Body of pancreas (tissue), 4 donors: Measurements from ENCODE around the gene DHX15. TPM values are rescaled to one million over a fixed set of nuclear protein-coding genes. Genes with fewer than 3 reads are reported as not detected.

Source experiments
- ATAC-seq: fragments of 150-250 bp; one replicate; pipeline ENCODE4 v1.9.1; 2016
- DNase-seq, 4 donors: peaks; one replicate each; pipeline ENCODE4 v3.0.0-alpha.2; 2019
- H3K27ac ChIP-seq, 4 donors: fragments of 200-600 bp; sonication (generic); 1 replicate in 3 of 4; 2 replicates in 1 of 4; pipeline versions ENCODE4 v1.5.1 to v1.6.1; 2016 to 2019; ENCODE audit warnings: mild to moderate bottlenecking in 1 of 4, mixed read lengths in 1 of 4, moderate library complexity in 1 of 4
- H3K27me3 ChIP-seq, 2 donors: fragments of 200-600 bp; sonication (generic); one replicate each; pipeline ENCODE4 v1.6.0; 2016; ENCODE audit warnings: mild to moderate bottlenecking in 1 of 2
- H3K36me3 ChIP-seq, 2 donors: fragments of 200-600 bp; sonication (generic); replicated peaks in 1 of 2; 2 replicates each; pipeline ENCODE4 v1.5.1; 2016; ENCODE audit warnings: low read depth in 2 of 2; ENCODE audit not compliant: insufficient read depth in 1 of 2
- H3K4me1 ChIP-seq: fragments of 200-600 bp; sonication (generic); one replicate; pipeline ENCODE4 v1.6.0; 2016
- H3K4me3 ChIP-seq, 2 donors: fragments of 200-600 bp; sonication (generic); 1 replicate in 1 of 2; 2 replicates in 1 of 2; pipeline ENCODE4 v1.5.1; 2016 to 2019
- H3K9me3 ChIP-seq, 3 donors: fragments of 200-600 bp; sonication (generic); 1 replicate in 2 of 3; 2 replicates in 1 of 3; pipeline ENCODE4 v1.5.1; 2016
- CTCF ChIP-seq, 7 experiments: fragments of 450-650 bp in 4 of 7; fragments of 200-600 bp in 3 of 7; sonication (generic) in 3 of 7; IDR thresholded peaks; one replicate each; pipeline ENCODE4 v1.5.1; 2016 to 2019; ENCODE audit warnings: antibody characterized with exemption in 7 of 7
- POLR2A ChIP-seq, 3 donors: fragments of 450-650 bp; IDR thresholded peaks; one replicate each; pipeline ENCODE4 v1.6.1; 2016; ENCODE audit warnings: antibody characterized with exemption in 3 of 3, mild to moderate bottlenecking in 2 of 3
- WGBS, 2 donors: methylation state at CpG; one replicate each; pipeline ENCODE4 v1.1.5; 2017; 5-methylcytosine and 5-hydroxymethylcytosine counted together
- intact Hi-C: fragments of 100-400 bp; cut with DNase I; formaldehyde crosslinking; loops from one replicate; pipeline ENCODE4 v1.15.1; 2023
- total RNA-seq, 2 donors: library from RNA; depleted of rRNA; stranded (reverse); fragments of >200 nt; gene quantifications; one replicate each; pipeline ENCODE4 v1.1.0, GENCODE V29; 2016

Gene DHX15
- total RNA-seq, 2 donors from 2014 or later = 83.7 to 104 TPM

- intact Hi-C loops = no loop called here
- Histone ChIP-seq H3K27ac (peak overlapping the region; percentile 25 to 93 (median 86)), H3K9me3 (no peaks in the 10 kb centered on the region), H3K36me3 (no peaks in the 10 kb centered on the region), H3K4me3 (no peak overlapping the region), H3K4me1 (peaks cover 41% of the 10 kb centered on the region), H3K27me3 (no peaks in the 10 kb centered on the region)
- DNase-seq (no peak), ATAC-seq (no peak)
- no peak for TF ChIP-seq CTCF (IDR thresholded peaks at IDR 0.05)
- TF ChIP-seq POLR2A (IDR thresholded peaks at IDR 0.05) = no peak
- WGBS, 2 donors = 91 to 93% methylated on average over 11 to 14 of the region's 22 CpGs
Observed at GRCh38 chr4:24599275-24599674, 14.9 kb upstream of the DHX15 start.

- H3K4me3 ChIP-seq = no peak overlapping the region
- 24 to 25% methylated on average over 8 of the region's 8 CpGs for WGBS, 2 donors
Observed at GRCh38 chr4:24598025-24598424, 13.7 kb upstream of the DHX15 start.

GRCh38 chr4:24595659-24596058 is 11.3 kb upstream of the DHX15 start:
- Histone ChIP-seq H3K4me1 (peaks cover 36% of the 10 kb centered on the region), H3K36me3 (no peaks in the 10 kb centered on the region), H3K27ac (peak overlapping the region in 1 of 4 donors; percentile 85), H3K4me3 (no peak overlapping the region), H3K27me3 (no peaks in the 10 kb centered on the region), H3K9me3 (no peaks in the 10 kb centered on the region)
- DNase-seq = no peak
- 90 to 91% methylated on average over 2 of the region's 2 CpGs for WGBS, 2 donors
- intact Hi-C loops = no loop called here
- ATAC-seq = no peak
- TF ChIP-seq CTCF (IDR thresholded peaks at IDR 0.05) (no peak), POLR2A (IDR thresholded peaks at IDR 0.05) (no peak)

More at GRCh38 chr4:24598025-24598424, 13.7 kb upstream of the DHX15 start:
- Histone ChIP-seq H3K36me3 (no peaks in the 10 kb centered on the region), H3K27ac (peak overlapping the region; percentile 76 to 93 (median 86)), H3K9me3 (no peaks in the 10 kb centered on the region), H3K27me3 (no peaks in the 10 kb centered on the region), H3K4me1 (peaks cover 41% of the 10 kb centered on the region)
- DNase-seq (peak; percentile 41 to 83 (median 67)), ATAC-seq (peak; percentile 99)
- intact Hi-C loops = no loop called here
- TF ChIP-seq CTCF (IDR thresholded peaks at IDR 0.05) = no peak
- TF ChIP-seq POLR2A (IDR thresholded peaks at IDR 0.05) = peak in 1 of 3 donors; percentile 27

GRCh38 chr4:24594887-24595286 is 10.5 kb upstream of the DHX15 start:
- peaks cover 31% of the 10 kb centered on the region for H3K4me1 ChIP-seq
- ATAC-seq (no peak), DNase-seq (no peak)
- no peak for TF ChIP-seq POLR2A (IDR thresholded peaks at IDR 0.05)
- TF ChIP-seq CTCF (IDR thresholded peaks at IDR 0.05) = no peak
- H3K27me3 ChIP-seq = no peaks in the 10 kb centered on the region
- no peaks in the 10 kb centered on the region for H3K9me3 ChIP-seq
- no peak overlapping the region for H3K4me3 ChIP-seq
- H3K27ac ChIP-seq = no peak overlapping the region
- WGBS, 2 donors = 65% methylated on average over 2 of the region's 2 CpGs
- intact Hi-C loops = no loop called here
- no peaks in the 10 kb centered on the region for H3K36me3 ChIP-seq

- no peak overlapping the region for H3K4me3 ChIP-seq
- 85 to 86% methylated on average over 2 of the region's 2 CpGs for WGBS, 2 donors
- intact Hi-C loops = no loop called here
- no peak overlapping the region for H3K27ac ChIP-seq
- no peak for ATAC-seq
- no peak for TF ChIP-seq CTCF (IDR thresholded peaks at IDR 0.05)
- no peak for TF ChIP-seq POLR2A (IDR thresholded peaks at IDR 0.05)
- no peaks in the 10 kb centered on the region for H3K9me3 ChIP-seq
- no peak for DNase-seq
- H3K4me1 ChIP-seq = peaks cover 5% of the 10 kb centered on the region
- no peaks in the 10 kb centered on the region for H3K36me3 ChIP-seq
- no peaks in the 10 kb centered on the region for H3K27me3 ChIP-seq
Observed at GRCh38 chr4:24589448-24589847, 5.1 kb upstream of the DHX15 start.
